CD4-positive, CD25-positive, alpha-beta regulatory T cell (primary cell): ENCODE data around the gene HAAO. TPM values are rescaled to one million over a fixed set of nuclear protein-coding genes. Genes with fewer than 3 reads are reported as not detected.
A peak's percentile ranks its signal among the peaks of the same experiment; 100 is the strongest.

Source experiments
- ATAC-seq, 2 donors: fragments of 150-1000 bp; cut with Tn5 transposase; one replicate each; pipeline ENCODE4 v1.10.0; 2021; ENCODE audit warnings: low read depth in 2 of 2, moderate number of reproducible peaks in 2 of 2, moderate library complexity in 1 of 2
- DNase-seq, 3 donors: peaks; one replicate each; pipeline versions ENCODE4 v3.0.0 to v3.0.0-alpha.2; 2012 to 2022; ENCODE audit warnings: mixed read lengths in 1 of 3
- H3K27ac ChIP-seq: one replicate; pipeline ENCODE4 v1.7.0; 2013; ENCODE audit warnings: mild to moderate bottlenecking, low read length; ENCODE audit not compliant: insufficient read depth, poor library complexity, severe bottlenecking
- H3K27me3 ChIP-seq: one replicate; pipeline ENCODE4 v1.7.0; 2013; ENCODE audit warnings: low read length; ENCODE audit not compliant: control insufficient read depth, insufficient read depth
- H3K36me3 ChIP-seq: one replicate; pipeline ENCODE4 v1.7.0; 2013; ENCODE audit warnings: mild to moderate bottlenecking, low read length, moderate library complexity; ENCODE audit not compliant: control insufficient read depth, insufficient read depth
- H3K4me1 ChIP-seq: 2 replicates; pipeline ENCODE4 v1.7.0; 2013; ENCODE audit warnings: mild to moderate bottlenecking, low read length; ENCODE audit not compliant: insufficient read depth, control insufficient read depth, poor library complexity, severe bottlenecking
- H3K4me3 ChIP-seq: one replicate; pipeline ENCODE4 v1.7.0; 2013; ENCODE audit warnings: low read depth, mild to moderate bottlenecking, low read length, moderate library complexity
- H3K9me3 ChIP-seq, 2 experiments: 1 replicate in 1 of 2; 2 replicates in 1 of 2; pipeline ENCODE4 v1.7.0; 2013; ENCODE audit warnings: low read length in 2 of 2, mild to moderate bottlenecking in 1 of 2, moderate library complexity in 1 of 2; ENCODE audit not compliant: control insufficient read depth in 2 of 2
- H3K27ac Mint-ChIP-seq, 3 donors: one replicate each; pipeline ENCODE4 v1.8.0; 2020 to 2022; ENCODE audit warnings: mild to moderate bottlenecking in 3 of 3, mixed read lengths in 3 of 3, moderate library complexity in 2 of 3
- H3K27me3 Mint-ChIP-seq: one replicate; pipeline ENCODE4 v1.8.0; 2022; ENCODE audit warnings: mild to moderate bottlenecking, mixed read lengths
- H3K36me3 Mint-ChIP-seq: one replicate; pipeline ENCODE4 v1.8.0; 2020; ENCODE audit warnings: mixed read lengths
- H3K4me1 Mint-ChIP-seq, 4 donors: one replicate each; pipeline ENCODE4 v1.8.0; 2020 to 2022; ENCODE audit warnings: mixed read lengths in 4 of 4, mild to moderate bottlenecking in 1 of 4
- H3K4me3 Mint-ChIP-seq, 4 donors: one replicate each; pipeline ENCODE4 v1.8.0; 2020 to 2022; ENCODE audit warnings: mild to moderate bottlenecking in 4 of 4, mixed read lengths in 4 of 4, moderate library complexity in 3 of 4
- H3K9me3 Mint-ChIP-seq, 7 donors: one replicate each; pipeline ENCODE4 v1.8.0; 2020 to 2022; ENCODE audit warnings: mixed read lengths in 7 of 7, mild to moderate bottlenecking in 3 of 7, moderate library complexity in 2 of 7
- polyA plus RNA-seq, 4 donors: library from polyadenylated mRNA; unstranded; fragments of 300-500 nt; fragmentation: Illumina TruSeq; gene quantifications; one replicate each; pipeline ENCODE4 v1.2.3, GENCODE V29; 2021
- total RNA-seq: library from RNA; stranded (reverse); gene quantifications from one replicate; pipeline ENCODE4 v1.2.3, GENCODE V29; 2022

The HAAO gene
- total and polyA plus RNA-seq, 5 donors from 2014 or later, result 0.27 TPM; not detected in 4

DNA sequence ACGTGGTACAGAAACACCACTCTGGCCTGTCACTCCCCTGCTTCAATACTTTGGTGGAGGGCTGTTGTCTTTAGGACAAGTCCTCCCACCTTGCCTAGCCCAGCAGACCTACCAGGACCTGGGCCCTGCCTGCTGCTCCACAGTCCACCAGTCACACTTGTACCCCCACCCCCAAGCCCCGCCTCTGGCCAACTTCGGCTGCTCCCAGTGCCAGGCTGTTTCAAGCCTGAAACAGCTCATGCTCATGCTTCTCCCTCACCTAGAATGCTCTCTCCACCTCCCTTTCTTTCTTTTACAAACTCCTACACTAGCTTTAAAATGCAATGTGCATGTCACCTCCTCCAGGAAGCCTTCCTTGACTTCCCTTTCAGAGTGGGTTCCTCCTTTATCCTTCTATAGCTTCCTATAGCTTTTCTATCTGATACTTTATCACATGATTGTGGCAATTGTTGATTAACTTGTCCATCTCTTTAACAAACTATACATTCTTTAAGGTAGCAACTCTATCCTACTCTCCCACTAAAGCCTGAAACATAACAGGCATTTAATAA is 23.6 kb downstream of the HAAO start:
- H3K9me3 ChIP-seq, result no peaks in the 10 kb centered on the region
- no peak overlapping the region for H3K4me3 ChIP-seq
- Mint-ChIP-seq H3K4me3 (no peak overlapping the region), H3K4me1 (no peaks in the 10 kb centered on the region), H3K9me3 (no peaks in the 10 kb centered on the region), H3K36me3 (no peaks in the 10 kb centered on the region), H3K27me3 (no peaks in the 10 kb centered on the region), H3K27ac (peak overlapping the region in 1 of 3 donors; percentile 63)
- no peaks in the 10 kb centered on the region for H3K4me1 ChIP-seq
- DNase-seq, result no peak
- ATAC-seq, result no peak
- no peaks in the 10 kb centered on the region for H3K36me3 ChIP-seq
- H3K27me3 ChIP-seq, result no peaks in the 10 kb centered on the region
- no peak overlapping the region for H3K27ac ChIP-seq

- Mint-ChIP-seq H3K9me3 (no peaks in the 10 kb centered on the region), H3K4me3 (no peak overlapping the region), H3K36me3 (peaks cover 1% of the 10 kb centered on the region), H3K4me1 (no peaks in the 10 kb centered on the region), H3K27me3 (no peaks in the 10 kb centered on the region), H3K27ac (no peak overlapping the region)
- ATAC-seq, result no peak
- DNase-seq, result no peak
- H3K36me3 ChIP-seq, result no peaks in the 10 kb centered on the region
- no peak overlapping the region for H3K27ac ChIP-seq
- no peaks in the 10 kb centered on the region for H3K4me1 ChIP-seq
- no peak overlapping the region for H3K4me3 ChIP-seq
- H3K27me3 ChIP-seq, result no peaks in the 10 kb centered on the region
- no peaks in the 10 kb centered on the region for H3K9me3 ChIP-seq
These were observed 24.3 kb downstream of the HAAO start for GRCh38 chr2:42767899-42768705.

DNA sequence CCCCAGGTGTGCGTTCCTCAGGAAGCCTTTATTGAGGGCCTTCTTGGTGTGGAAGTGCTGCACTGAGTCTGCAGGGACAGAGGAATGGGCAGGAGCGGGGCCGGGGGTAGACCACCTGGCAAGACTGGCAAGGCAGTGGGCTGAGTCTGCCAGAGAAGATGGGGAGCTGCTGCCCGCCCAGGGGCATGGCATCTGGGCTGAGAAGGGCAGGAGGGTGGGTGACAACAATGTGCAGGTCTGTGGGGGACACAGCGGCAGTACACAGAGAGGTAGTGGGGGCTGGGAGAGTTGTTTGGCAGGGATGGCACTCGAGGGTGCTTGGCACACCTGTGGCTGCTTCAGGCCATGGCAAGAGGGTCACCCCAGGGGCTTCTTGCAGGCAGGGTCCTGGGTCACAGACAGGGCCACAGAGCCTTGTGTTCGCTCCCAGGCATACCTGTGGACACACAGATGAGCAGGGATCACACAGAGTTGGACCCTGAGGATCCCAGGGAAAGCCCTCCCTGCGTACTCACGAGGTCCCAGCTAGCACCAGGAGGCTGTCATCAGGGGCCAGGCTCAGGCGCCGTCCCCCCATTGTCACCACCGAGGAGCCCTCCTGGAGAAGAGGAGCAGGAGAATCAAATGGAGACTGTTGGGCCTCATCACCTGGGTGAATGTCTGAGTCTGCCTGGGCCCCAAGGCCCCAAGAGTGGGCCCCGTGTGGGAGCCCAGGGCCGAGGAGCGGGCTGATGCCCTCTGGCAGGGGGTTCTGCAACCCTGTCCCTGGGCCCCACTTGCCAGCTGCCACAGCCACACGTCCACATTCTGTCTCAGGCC is 25.1 kb downstream of the HAAO start:
- H3K36me3 ChIP-seq, result no peaks in the 10 kb centered on the region
- no peak overlapping the region for H3K27ac Mint-ChIP-seq
- DNase-seq (no peak), ATAC-seq (no peak)
- H3K9me3 Mint-ChIP-seq, result peaks cover 0 to 2% (median 0%) of the 10 kb centered on the region in 7 donors
- H3K9me3 ChIP-seq, result no peaks in the 10 kb centered on the region
- no peak overlapping the region for H3K4me3 Mint-ChIP-seq
- peaks cover 4% of the 10 kb centered on the region for H3K36me3 Mint-ChIP-seq
- no peak overlapping the region for H3K27ac ChIP-seq
- no peaks in the 10 kb centered on the region for H3K4me1 Mint-ChIP-seq
- H3K4me3 ChIP-seq, result no peak overlapping the region
- H3K27me3 Mint-ChIP-seq, result no peaks in the 10 kb centered on the region
- no peaks in the 10 kb centered on the region for H3K27me3 ChIP-seq
- no peaks in the 10 kb centered on the region for H3K4me1 ChIP-seq

DNA sequence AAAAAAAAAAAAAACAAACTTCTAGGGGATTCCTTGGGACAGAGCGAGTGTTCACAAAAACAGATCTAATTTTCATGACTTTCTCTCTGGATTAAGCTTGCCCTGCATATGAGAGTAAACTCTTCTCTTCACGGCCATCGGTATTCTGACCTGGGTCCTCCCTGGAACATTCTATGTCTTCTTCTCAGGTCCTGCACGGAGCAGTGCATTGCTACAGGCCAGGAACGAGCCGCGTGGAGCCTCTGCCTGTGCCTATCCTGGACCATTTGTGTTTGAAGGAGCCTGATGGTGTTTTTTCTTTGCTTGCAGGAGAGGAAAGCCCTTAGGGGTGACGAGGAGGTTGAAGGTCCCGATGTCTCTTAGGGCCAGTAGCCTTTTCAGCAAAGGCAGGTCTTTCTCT is 26.7 kb downstream of the HAAO start:
- Mint-ChIP-seq H3K27ac (peak overlapping the region in 1 of 3 donors; percentile 28), H3K36me3 (peaks cover 8% of the 10 kb centered on the region), H3K4me1 (no peaks in the 10 kb centered on the region), H3K4me3 (no peak overlapping the region), H3K27me3 (no peaks in the 10 kb centered on the region), H3K9me3 (peaks cover 0 to 2% (median 0%) of the 10 kb centered on the region in 7 donors)
- H3K9me3 ChIP-seq, result no peaks in the 10 kb centered on the region
- no peaks in the 10 kb centered on the region for H3K36me3 ChIP-seq
- ATAC-seq (no peak), DNase-seq (no peak)
- no peaks in the 10 kb centered on the region for H3K27me3 ChIP-seq
- no peak overlapping the region for H3K27ac ChIP-seq
- H3K4me3 ChIP-seq, result no peak overlapping the region
- H3K4me1 ChIP-seq, result no peaks in the 10 kb centered on the region

GRCh38 chr2:42764901-42765300 is 27.5 kb downstream of the HAAO start:
- Mint-ChIP-seq H3K4me3 (no peak overlapping the region), H3K9me3 (peaks cover 0 to 2% (median 0%) of the 10 kb centered on the region in 7 donors), H3K4me1 (no peaks in the 10 kb centered on the region), H3K27ac (no peak overlapping the region), H3K27me3 (no peaks in the 10 kb centered on the region), H3K36me3 (peaks cover 8% of the 10 kb centered on the region)
- Histone ChIP-seq H3K36me3 (no peaks in the 10 kb centered on the region), H3K27ac (no peak overlapping the region), H3K27me3 (no peaks in the 10 kb centered on the region), H3K4me3 (no peak overlapping the region), H3K4me1 (no peaks in the 10 kb centered on the region), H3K9me3 (no peaks in the 10 kb centered on the region)
- ATAC-seq, result no peak
- DNase-seq, result no peak

DNA sequence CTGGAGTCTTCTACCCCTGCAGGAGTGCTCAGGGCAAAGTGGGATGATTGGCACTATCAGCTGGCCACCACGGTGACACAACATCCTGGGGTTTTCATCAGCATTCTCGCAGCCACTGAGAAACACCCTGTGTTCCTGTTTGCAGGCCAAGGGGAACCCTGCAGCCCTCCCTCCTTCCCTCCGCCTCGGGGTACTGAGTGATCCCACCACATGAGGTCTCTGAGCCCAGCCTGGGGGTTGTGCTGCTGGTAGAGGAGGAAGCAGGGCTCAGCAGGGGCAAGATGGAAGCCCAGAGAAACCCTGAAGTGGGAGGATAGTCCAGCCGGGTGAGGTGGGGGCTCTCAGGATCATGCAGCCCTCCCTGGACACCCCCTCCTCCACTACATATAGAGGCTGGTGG is 28.3 kb downstream of the HAAO start, which contains the start of gene OXER1:
Gene OXER1 (minus strand): TSS at position 40 of the 400 bp plus-strand sequence. CDS start 73 bp downstream, outside the sequence.
- DNase-seq, result no peak
- H3K27ac Mint-ChIP-seq, result no peak within 1 kb of the TSS

GRCh38 chr2:42762823-42763804 is 29.3 kb downstream of the HAAO start:
- Histone ChIP-seq H3K4me3 (no peak overlapping the region), H3K27ac (no peak overlapping the region), H3K9me3 (no peaks in the 10 kb centered on the region), H3K36me3 (no peaks in the 10 kb centered on the region), H3K4me1 (no peaks in the 10 kb centered on the region), H3K27me3 (no peaks in the 10 kb centered on the region)
- Mint-ChIP-seq H3K4me3 (no peak overlapping the region), H3K36me3 (peaks cover 15% of the 10 kb centered on the region), H3K27me3 (no peaks in the 10 kb centered on the region), H3K4me1 (no peaks in the 10 kb centered on the region), H3K27ac (no peak overlapping the region), H3K9me3 (peaks cover 0 to 2% (median 0%) of the 10 kb centered on the region in 7 donors)
- DNase-seq, result no peak
- ATAC-seq, result no peak

More for the DNA sequence above, 28.3 kb downstream of the HAAO start, which contains the start of gene OXER1:
- no peaks in the 10 kb centered on the region for H3K36me3 ChIP-seq
- H3K27ac ChIP-seq, result no peak within 1 kb of the TSS
- H3K4me3 Mint-ChIP-seq, result no peak within 1 kb of the TSS
- no peaks in the 10 kb centered on the region for H3K4me1 ChIP-seq
- H3K27me3 ChIP-seq, result no peaks in the 10 kb centered on the region
- H3K9me3 ChIP-seq, result no peaks in the 10 kb centered on the region
- ATAC-seq, result no peak
- H3K4me1 Mint-ChIP-seq, result no peaks in the 10 kb centered on the region
- H3K9me3 Mint-ChIP-seq, result peaks cover 0 to 2% (median 0%) of the 10 kb centered on the region in 7 donors
- peaks cover 8% of the 10 kb centered on the region for H3K36me3 Mint-ChIP-seq
- no peaks in the 10 kb centered on the region for H3K27me3 Mint-ChIP-seq
- H3K4me3 ChIP-seq, result no peak within 1 kb of the TSS
